Vagina (tissue), 2 donors: ENCODE data around the gene SENP3.

Source experiments
- POLR2A ChIP-seq, 2 donors: fragments of 450-650 bp; IDR thresholded peaks; one replicate each; pipeline ENCODE4 v1.6.1; 2017; ENCODE audit warnings: antibody characterized with exemption in 2 of 2, mild to moderate bottlenecking in 2 of 2, moderate library complexity in 2 of 2
- TF ChIP-seq, protein P1 (sequence below), 3 experiments: fragments of 450-650 bp in 2 of 3; fragments of 200-600 bp in 1 of 3; sonication (generic) in 1 of 3; IDR thresholded peaks; one replicate each; pipeline ENCODE4 v1.5.1; 2017 to 2019; ENCODE audit warnings: antibody characterized with exemption in 3 of 3, mild to moderate bottlenecking in 2 of 3, moderate library complexity in 2 of 3

DNA sequence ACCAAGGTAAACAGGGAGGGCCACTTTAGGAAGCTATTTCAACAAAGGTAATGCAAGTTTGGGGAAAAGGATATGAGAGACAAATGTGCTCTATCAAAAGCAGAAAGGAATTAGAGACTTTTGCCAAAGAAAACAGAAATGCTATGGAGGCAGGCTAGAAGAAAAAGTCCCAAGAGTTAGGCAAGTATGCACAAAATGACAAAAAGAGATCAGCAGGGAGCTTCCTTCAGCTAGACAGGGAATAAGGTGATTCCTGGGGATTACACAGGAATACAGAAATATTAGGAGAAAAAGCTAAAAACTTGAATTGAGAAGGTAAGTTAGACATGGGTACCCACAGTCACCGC lies 50.5 kb downstream of the SENP3 start:
- TF ChIP-seq, protein P1, sequence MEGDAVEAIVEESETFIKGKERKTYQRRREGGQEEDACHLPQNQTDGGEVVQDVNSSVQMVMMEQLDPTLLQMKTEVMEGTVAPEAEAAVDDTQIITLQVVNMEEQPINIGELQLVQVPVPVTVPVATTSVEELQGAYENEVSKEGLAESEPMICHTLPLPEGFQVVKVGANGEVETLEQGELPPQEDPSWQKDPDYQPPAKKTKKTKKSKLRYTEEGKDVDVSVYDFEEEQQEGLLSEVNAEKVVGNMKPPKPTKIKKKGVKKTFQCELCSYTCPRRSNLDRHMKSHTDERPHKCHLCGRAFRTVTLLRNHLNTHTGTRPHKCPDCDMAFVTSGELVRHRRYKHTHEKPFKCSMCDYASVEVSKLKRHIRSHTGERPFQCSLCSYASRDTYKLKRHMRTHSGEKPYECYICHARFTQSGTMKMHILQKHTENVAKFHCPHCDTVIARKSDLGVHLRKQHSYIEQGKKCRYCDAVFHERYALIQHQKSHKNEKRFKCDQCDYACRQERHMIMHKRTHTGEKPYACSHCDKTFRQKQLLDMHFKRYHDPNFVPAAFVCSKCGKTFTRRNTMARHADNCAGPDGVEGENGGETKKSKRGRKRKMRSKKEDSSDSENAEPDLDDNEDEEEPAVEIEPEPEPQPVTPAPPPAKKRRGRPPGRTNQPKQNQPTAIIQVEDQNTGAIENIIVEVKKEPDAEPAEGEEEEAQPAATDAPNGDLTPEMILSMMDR (IDR thresholded peaks at IDR 0.05) = no peak
- no peak for TF ChIP-seq POLR2A (IDR thresholded peaks at IDR 0.05)
